Osteocyte (in vitro differentiated cells): Measurements from ENCODE around the gene EIF3I. TPM values are rescaled to one million over a fixed set of nuclear protein-coding genes. Genes with fewer than 3 reads are reported as not detected.

Experiments used
- DNase-seq: peaks from one replicate; pipeline ENCODE4 v3.0.0; 2021; ENCODE audit warnings: mixed read lengths; ENCODE audit not compliant: unreplicated experiment; ENCODE audit errors: extremely low spot score
- H3K27ac Mint-ChIP-seq: one replicate; pipeline ENCODE4 v1.8.0; 2021; ENCODE audit warnings: mild to moderate bottlenecking, mixed read lengths; ENCODE audit not compliant: unreplicated experiment
- H3K27me3 Mint-ChIP-seq: one replicate; pipeline ENCODE4 v1.8.0; 2021; ENCODE audit warnings: mixed read lengths; ENCODE audit not compliant: unreplicated experiment
- H3K36me3 Mint-ChIP-seq: one replicate; pipeline ENCODE4 v1.8.0; 2021; ENCODE audit warnings: mixed read lengths; ENCODE audit not compliant: unreplicated experiment
- H3K4me1 Mint-ChIP-seq: one replicate; pipeline ENCODE4 v1.8.0; 2021; ENCODE audit warnings: mixed read lengths; ENCODE audit not compliant: unreplicated experiment
- H3K4me3 Mint-ChIP-seq: one replicate; pipeline ENCODE4 v1.8.0; 2021; ENCODE audit warnings: mild to moderate bottlenecking, moderate library complexity, mixed read lengths; ENCODE audit not compliant: unreplicated experiment
- H3K9me3 Mint-ChIP-seq: one replicate; pipeline ENCODE4 v1.8.0; 2021; ENCODE audit warnings: mixed read lengths; ENCODE audit not compliant: unreplicated experiment
- total RNA-seq: library from RNA; stranded (reverse); gene quantifications from 2 replicates; pipeline ENCODE4 v1.2.1, GENCODE V29; 2021
- TF ChIP-seq, protein P1 (sequence below): fragments of 200-600 bp; sonication (generic); IDR thresholded peaks from 2 replicates; pipeline ENCODE4 v1.5.0; 2021; ENCODE audit warnings: antibody characterized with exemption, mild to moderate bottlenecking, moderate library complexity

EIF3I gene
- total RNA-seq, 1 donor from 2014 or later = 163 TPM

DNA sequence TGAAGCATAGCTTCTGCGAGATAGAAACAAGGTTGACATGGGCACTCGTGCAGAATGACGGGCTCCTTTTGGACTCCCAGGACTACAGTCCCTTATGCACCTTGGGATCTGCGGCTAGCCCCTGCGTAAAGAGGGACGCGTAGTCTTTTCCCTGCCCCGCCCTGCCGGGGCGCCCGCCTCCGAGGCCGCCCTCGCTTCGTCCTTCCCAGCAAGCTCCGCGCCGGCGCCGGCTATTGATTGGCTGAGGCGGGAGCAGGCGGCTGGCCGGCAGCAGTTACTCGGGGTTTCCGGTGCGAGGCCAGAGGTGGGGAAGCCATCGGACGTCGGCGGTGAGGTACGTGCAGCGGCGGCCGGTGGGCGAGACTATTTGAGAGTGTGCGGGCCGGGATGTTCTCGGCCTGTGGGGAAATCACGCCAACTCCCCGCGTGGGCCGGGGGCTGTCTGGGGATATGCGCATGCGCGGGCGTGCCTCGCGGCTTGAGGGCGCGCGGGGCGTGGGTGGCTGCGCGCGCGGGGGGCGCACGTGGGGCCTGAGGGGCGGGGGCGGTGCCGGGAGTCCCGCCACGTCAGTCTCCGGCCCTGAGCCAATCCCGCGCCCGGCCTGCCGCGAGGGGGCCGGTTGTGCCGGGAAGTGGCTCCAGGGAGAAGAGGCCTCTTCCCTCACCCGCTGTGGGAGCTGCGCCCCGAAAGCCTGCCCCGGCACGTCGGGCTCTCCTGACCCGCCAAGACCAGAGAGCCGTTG lies 42.6 kb upstream of the EIF3I start, which contains the start of gene TXLNA:
TSS of gene TXLNA (plus strand) at position 233 of the 743 bp plus-strand sequence. CDS start 671 bp downstream, outside the sequence.
- DNase-seq = peak; percentile 97
- Mint-ChIP-seq H3K4me1 (peaks cover 38% of the 10 kb centered on the region), H3K9me3 (no peaks in the 10 kb centered on the region), H3K36me3 (peaks cover 19% of the 10 kb centered on the region), H3K27me3 (no peaks in the 10 kb centered on the region), H3K27ac (peak within 1 kb of the TSS; percentile 98), H3K4me3 (peak within 1 kb of the TSS; percentile 89)
- TF ChIP-seq, protein P1, sequence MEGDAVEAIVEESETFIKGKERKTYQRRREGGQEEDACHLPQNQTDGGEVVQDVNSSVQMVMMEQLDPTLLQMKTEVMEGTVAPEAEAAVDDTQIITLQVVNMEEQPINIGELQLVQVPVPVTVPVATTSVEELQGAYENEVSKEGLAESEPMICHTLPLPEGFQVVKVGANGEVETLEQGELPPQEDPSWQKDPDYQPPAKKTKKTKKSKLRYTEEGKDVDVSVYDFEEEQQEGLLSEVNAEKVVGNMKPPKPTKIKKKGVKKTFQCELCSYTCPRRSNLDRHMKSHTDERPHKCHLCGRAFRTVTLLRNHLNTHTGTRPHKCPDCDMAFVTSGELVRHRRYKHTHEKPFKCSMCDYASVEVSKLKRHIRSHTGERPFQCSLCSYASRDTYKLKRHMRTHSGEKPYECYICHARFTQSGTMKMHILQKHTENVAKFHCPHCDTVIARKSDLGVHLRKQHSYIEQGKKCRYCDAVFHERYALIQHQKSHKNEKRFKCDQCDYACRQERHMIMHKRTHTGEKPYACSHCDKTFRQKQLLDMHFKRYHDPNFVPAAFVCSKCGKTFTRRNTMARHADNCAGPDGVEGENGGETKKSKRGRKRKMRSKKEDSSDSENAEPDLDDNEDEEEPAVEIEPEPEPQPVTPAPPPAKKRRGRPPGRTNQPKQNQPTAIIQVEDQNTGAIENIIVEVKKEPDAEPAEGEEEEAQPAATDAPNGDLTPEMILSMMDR = no peak

DNA sequence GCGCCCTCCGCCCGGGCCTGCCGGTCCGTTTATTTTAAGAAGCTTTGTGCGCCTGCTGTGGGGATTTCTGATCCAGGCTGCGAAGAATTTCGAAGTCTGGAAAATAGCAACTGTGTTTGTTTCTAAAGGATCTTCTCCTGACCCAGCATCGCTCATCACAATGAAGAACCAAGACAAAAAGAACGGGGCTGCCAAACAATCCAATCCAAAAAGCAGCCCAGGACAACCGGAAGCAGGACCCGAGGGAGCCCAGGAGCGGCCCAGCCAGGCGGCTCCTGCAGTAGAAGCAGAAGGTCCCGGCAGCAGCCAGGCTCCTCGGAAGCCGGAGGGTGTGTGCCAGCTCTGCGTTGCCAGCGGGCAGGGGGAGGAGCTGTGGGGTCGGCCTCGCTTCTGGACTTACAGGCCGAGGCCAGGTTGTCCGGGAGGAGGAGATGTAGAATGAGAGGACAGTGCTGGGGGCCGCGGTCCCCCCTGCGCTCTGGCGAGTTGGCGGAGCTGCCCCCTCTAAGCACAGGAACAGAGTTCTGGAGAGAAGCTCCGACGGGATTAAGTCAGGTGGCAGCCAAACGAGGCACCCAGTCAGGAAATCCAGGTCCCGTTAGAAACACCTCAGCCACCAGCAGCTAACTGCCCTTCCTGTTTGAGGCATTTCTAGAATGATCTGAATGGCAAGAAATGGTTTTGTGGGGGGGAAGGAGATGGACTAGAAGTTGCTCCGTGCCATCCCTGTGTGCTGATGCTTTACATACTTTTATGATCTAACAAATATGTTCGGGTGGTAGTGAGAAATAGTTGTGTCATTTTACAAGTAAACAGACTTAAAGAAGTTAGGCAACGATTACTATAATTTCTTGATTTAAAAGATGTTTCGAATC lies 41.8 kb upstream of the EIF3I start:
- H3K27ac Mint-ChIP-seq = peak overlapping the region; percentile 97
- H3K9me3 Mint-ChIP-seq = no peaks in the 10 kb centered on the region
- no peaks in the 10 kb centered on the region for H3K27me3 Mint-ChIP-seq
- TF ChIP-seq, protein P1 = no peak
- DNase-seq = peak; percentile 90
- peak overlapping the region; percentile 88 for H3K4me3 Mint-ChIP-seq
- H3K36me3 Mint-ChIP-seq = peaks cover 23% of the 10 kb centered on the region
- H3K4me1 Mint-ChIP-seq = peaks cover 44% of the 10 kb centered on the region

DNA sequence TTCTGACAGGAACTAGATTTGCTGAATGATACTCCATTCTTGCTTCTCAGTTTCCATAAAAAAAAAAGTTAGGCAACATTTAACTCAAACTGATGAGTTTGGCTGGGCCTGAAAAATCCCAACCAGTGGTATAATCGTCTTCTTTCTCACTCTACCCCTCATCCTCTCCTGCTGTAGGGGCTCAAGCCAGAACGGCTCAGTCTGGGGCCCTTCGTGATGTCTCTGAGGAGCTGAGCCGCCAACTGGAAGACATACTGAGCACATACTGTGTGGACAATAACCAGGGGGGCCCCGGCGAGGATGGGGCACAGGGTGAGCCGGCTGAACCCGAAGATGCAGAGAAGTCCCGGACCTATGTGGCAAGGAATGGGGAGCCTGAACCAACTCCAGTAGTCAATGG lies 41.1 kb upstream of the EIF3I start:
- TF ChIP-seq, protein P1 = no peak
- no peaks in the 10 kb centered on the region for H3K9me3 Mint-ChIP-seq
- H3K4me1 Mint-ChIP-seq = peaks cover 46% of the 10 kb centered on the region
- peaks cover 24% of the 10 kb centered on the region for H3K36me3 Mint-ChIP-seq
- peak overlapping the region; percentile 97 for H3K27ac Mint-ChIP-seq
- DNase-seq = no peak
- H3K4me3 Mint-ChIP-seq = peak overlapping the region; percentile 88
- H3K27me3 Mint-ChIP-seq = no peaks in the 10 kb centered on the region

DNA sequence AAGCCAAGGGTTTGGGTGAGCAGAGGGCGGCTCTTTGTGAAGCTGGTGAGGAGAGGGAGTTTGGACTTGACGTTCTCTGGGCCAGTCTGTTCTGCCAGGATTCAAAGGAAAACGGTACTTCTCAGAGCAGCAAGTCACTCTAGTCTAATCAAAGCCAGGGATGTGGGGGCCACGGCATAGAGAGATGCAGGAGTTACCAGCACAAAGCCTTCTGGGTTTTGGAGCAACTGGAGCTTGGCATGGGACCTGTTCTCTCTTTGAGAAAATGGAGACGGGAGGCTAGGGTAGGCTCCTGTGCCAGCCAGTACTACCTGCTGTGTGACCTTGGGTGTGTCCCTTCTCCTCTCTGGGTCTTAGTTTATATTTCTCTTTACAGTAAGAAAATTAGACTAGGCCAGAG lies 40.6 kb upstream of the EIF3I start:
- Mint-ChIP-seq H3K27ac (peak overlapping the region; percentile 97), H3K9me3 (no peaks in the 10 kb centered on the region), H3K4me3 (peak overlapping the region; percentile 88), H3K27me3 (no peaks in the 10 kb centered on the region), H3K4me1 (peaks cover 51% of the 10 kb centered on the region), H3K36me3 (peaks cover 29% of the 10 kb centered on the region)
- DNase-seq = no peak
- TF ChIP-seq, protein P1 = no peak

DNA sequence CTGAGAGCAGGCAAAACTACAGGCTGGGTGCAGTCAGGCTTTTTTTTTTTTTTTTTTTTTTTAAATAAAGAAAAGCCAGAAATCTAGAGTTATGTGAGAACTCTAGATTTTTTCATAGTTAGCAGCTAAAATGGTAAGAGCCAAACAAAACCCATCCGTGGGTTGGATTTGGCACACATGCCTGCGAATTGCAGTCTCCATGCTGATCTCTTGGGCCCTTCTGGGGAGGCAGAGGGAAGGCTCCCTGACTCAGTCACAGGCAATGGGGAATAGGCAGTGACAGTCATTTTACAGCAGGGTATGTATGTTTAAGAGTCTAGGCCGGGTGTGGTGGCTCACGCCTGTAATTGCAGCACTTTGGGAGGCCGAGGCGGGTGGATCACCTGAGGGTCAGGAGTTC lies 40.1 kb upstream of the EIF3I start:
- TF ChIP-seq, protein P1 = no peak
- Mint-ChIP-seq H3K4me3 (peak overlapping the region; percentile 14), H3K36me3 (peaks cover 30% of the 10 kb centered on the region), H3K4me1 (peaks cover 51% of the 10 kb centered on the region), H3K27me3 (no peaks in the 10 kb centered on the region), H3K9me3 (no peaks in the 10 kb centered on the region), H3K27ac (peak overlapping the region; percentile 18)
- DNase-seq = no peak
